Liver (tissue), 9 donors: ENCODE measurements around the gene CYP4Z1. TPM values are rescaled to one million over a fixed set of nuclear protein-coding genes. Genes with fewer than 3 reads are reported as not detected.
A peak's percentile ranks its signal among the peaks of the same experiment; 100 is the strongest.
"Not testable (repeated sequence)": the region's sequence is repeated elsewhere in the genome, so short reads cannot be mapped to it uniquely, and the experiment has no call there.

Source experiments
- DNase-seq: peaks from one replicate; pipeline ENCODE4 v3.0.0-alpha.2; 2017; ENCODE audit warnings: low spot score
- H3K27ac ChIP-seq, 2 donors: one replicate each; pipeline ENCODE4 v1.7.0; 2013; ENCODE audit warnings: inconsistent platforms in 2 of 2, low read length in 2 of 2, control low read depth in 1 of 2, low read depth in 1 of 2, mild to moderate bottlenecking in 1 of 2
- H3K27me3 ChIP-seq, 4 donors: one replicate each; pipeline versions ENCODE4 v1.6.1 to v1.7.0; 2013; ENCODE audit warnings: low read length in 3 of 4, inconsistent platforms in 1 of 4, mild to moderate bottlenecking in 1 of 4, moderate library complexity in 1 of 4; ENCODE audit not compliant: control insufficient read depth in 4 of 4, insufficient read depth in 4 of 4
- H3K36me3 ChIP-seq, 4 donors: one replicate each; pipeline versions ENCODE4 v1.6.1 to v1.7.0; 2013; ENCODE audit warnings: low read length in 3 of 4, mild to moderate bottlenecking in 3 of 4, low read depth in 1 of 4, moderate library complexity in 1 of 4; ENCODE audit not compliant: control insufficient read depth in 4 of 4, insufficient read depth in 3 of 4
- H3K4me1 ChIP-seq, 4 donors: one replicate each; pipeline versions ENCODE4 v1.6.1 to v1.7.0; 2013; ENCODE audit warnings: low read length in 3 of 4, mild to moderate bottlenecking in 3 of 4, moderate library complexity in 1 of 4; ENCODE audit not compliant: control insufficient read depth in 4 of 4, insufficient read depth in 4 of 4
- H3K4me3 ChIP-seq, 3 donors: one replicate each; pipeline versions ENCODE4 v1.6.1 to v1.7.0; 2013; ENCODE audit warnings: low read length in 3 of 3, control low read depth in 1 of 3, low read depth in 1 of 3, mild to moderate bottlenecking in 1 of 3
- H3K9ac ChIP-seq, 2 donors: one replicate each; pipeline ENCODE4 v1.7.0; 2013; ENCODE audit warnings: low read length in 2 of 2, mild to moderate bottlenecking in 2 of 2, moderate library complexity in 2 of 2, control low read depth in 1 of 2, low read depth in 1 of 2
- H3K9me3 ChIP-seq, 4 donors: one replicate each; pipeline versions ENCODE4 v1.6.1 to v1.7.0; 2013; ENCODE audit warnings: low read length in 3 of 4; ENCODE audit not compliant: control insufficient read depth in 4 of 4
- ATF3 ChIP-seq: IDR thresholded peaks from 2 replicates; pipeline ENCODE4 v1.6.1; 2016; ENCODE audit warnings: antibody characterized with exemption
- CTCF ChIP-seq: fragments of 150-350 bp; IDR thresholded peaks from 2 replicates; pipeline ENCODE4 v1.5.1; 2017; ENCODE audit warnings: improper control_type of control experiment, low read depth, low read length; ENCODE audit not compliant: missing input control
- EGR1 ChIP-seq, 2 donors: IDR thresholded peaks; 2 replicates each; pipeline ENCODE4 v1.6.1; 2016 to 2018; ENCODE audit warnings: antibody characterized with exemption in 2 of 2, low read depth in 2 of 2
- FOXA1 ChIP-seq: IDR thresholded peaks from 2 replicates; pipeline ENCODE4 v1.6.1; 2016; ENCODE audit warnings: antibody characterized with exemption
- FOXA2 ChIP-seq: IDR thresholded peaks from 2 replicates; pipeline ENCODE4 v1.6.1; 2016; ENCODE audit warnings: antibody characterized with exemption
- GABPA ChIP-seq, 2 donors: IDR thresholded peaks in 1 of 2; conservative IDR thresholded peaks in 1 of 2; 2 replicates each; pipeline ENCODE4 v1.6.1; 2016; ENCODE audit warnings: antibody characterized with exemption in 2 of 2, mild to moderate bottlenecking in 1 of 2, moderate library complexity in 1 of 2
- HNF4A ChIP-seq, 2 donors: conservative IDR thresholded peaks; 2 replicates each; pipeline ENCODE4 v1.6.1; 2016; ENCODE audit warnings: antibody characterized with exemption in 2 of 2, mild to moderate bottlenecking in 2 of 2
- HNF4G ChIP-seq: IDR thresholded peaks from 2 replicates; pipeline ENCODE4 v1.6.1; 2016; ENCODE audit warnings: antibody characterized with exemption
- JUND ChIP-seq, 2 donors: IDR thresholded peaks; 2 replicates each; pipeline ENCODE4 v1.6.1; 2016; ENCODE audit warnings: antibody characterized with exemption in 2 of 2
- MAX ChIP-seq: IDR thresholded peaks from 2 replicates; pipeline ENCODE4 v1.6.1; 2016; ENCODE audit warnings: antibody characterized with exemption
- NR2F2 ChIP-seq: IDR thresholded peaks from 2 replicates; pipeline ENCODE4 v1.6.1; 2016; ENCODE audit warnings: antibody characterized with exemption
- RAD21 ChIP-seq, 2 donors: IDR thresholded peaks; 2 replicates each; pipeline ENCODE4 v1.6.1; 2016; ENCODE audit warnings: antibody characterized with exemption in 2 of 2, mild to moderate bottlenecking in 2 of 2
- REST ChIP-seq: IDR thresholded peaks from 2 replicates; pipeline ENCODE4 v1.6.1; 2016; ENCODE audit warnings: antibody characterized with exemption, mild to moderate bottlenecking
- RXRA ChIP-seq, 2 donors: IDR thresholded peaks; 2 replicates each; pipeline ENCODE4 v1.6.1; 2017 to 2018; ENCODE audit warnings: antibody characterized with exemption in 2 of 2, mild to moderate bottlenecking in 1 of 2
- SP1 ChIP-seq: IDR thresholded peaks from 2 replicates; pipeline ENCODE4 v1.6.1; 2018; ENCODE audit warnings: antibody characterized with exemption, mild to moderate bottlenecking
- TAF1 ChIP-seq: conservative IDR thresholded peaks from 2 replicates; pipeline ENCODE4 v1.6.1; 2016; ENCODE audit warnings: antibody characterized with exemption, mild to moderate bottlenecking
- YY1 ChIP-seq: IDR thresholded peaks from 2 replicates; pipeline ENCODE4 v1.6.1; 2016; ENCODE audit warnings: antibody characterized with exemption, mild to moderate bottlenecking
- ZBTB33 ChIP-seq: IDR thresholded peaks from 2 replicates; pipeline ENCODE4 v1.6.1; 2016; ENCODE audit warnings: antibody characterized with exemption
- WGBS: extraction: QIAGEN DNeasy Blood & Tissue Kit; methylation state at CpG from one replicate; pipeline ENCODE4 v1.1.7; 2013; 5-methylcytosine and 5-hydroxymethylcytosine counted together
- polyA plus RNA-seq, 2 donors: library from polyadenylated mRNA; stranded (reverse) in 1 of 2; unstranded in 1 of 2; fragments of 200-250 nt in 1 of 2; fragments of >200 nt in 1 of 2; fragmentation: Nextera tagmentation in 1 of 2; extraction: Ambion mirVana in 1 of 2; gene quantifications; one replicate each; pipeline versions ENCODE4 v1.2.1 to v1.2.3, GENCODE V29; 2013 to 2015
- total RNA-seq, 2 donors: library from RNA; depleted of rRNA; stranded (reverse); fragments of >200 nt; gene quantifications; one replicate each; pipeline ENCODE4 v1.2.3, GENCODE V29; 2014
- donor health status: healthy.
- donor health status: healthy.
- donor health status: healthy.
- donor health status: healthy.
- donor health status: healthy.

The CYP4Z1 gene
- total and polyA plus RNA-seq, 4 donors, result 0.09 to 0.50 (median 0.20) TPM

GRCh38 chr1:47137925-47138615 is 71.0 kb downstream of the CYP4Z1 start:
- peak; percentile 53 for DNase-seq
- 35% methylated on average over 5 of the region's 5 CpGs for WGBS

GRCh38 chr1:47140358-47140757 is 73.3 kb downstream of the CYP4Z1 start:
- H3K27me3 ChIP-seq, H3K27ac ChIP-seq: not testable (repeated sequence)
- WGBS, result 71% methylated on average over 3 of the region's 3 CpGs

More at GRCh38 chr1:47137925-47138615, 71.0 kb downstream of the CYP4Z1 start:
- Histone ChIP-seq H3K4me3 (peak overlapping the region; percentile 41 to 83 (median 78)), H3K4me1 (peaks cover 0 to 43% (median 9%) of the 10 kb centered on the region in 4 donors), H3K9me3 (no peaks in the 10 kb centered on the region), H3K36me3 (peaks cover 0 to 13% (median 8%) of the 10 kb centered on the region in 4 donors), H3K27ac (peak overlapping the region; percentile 62 to 77), H3K27me3 (no peaks in the 10 kb centered on the region), H3K9ac (peak overlapping the region; percentile 60 to 77)
- TF ChIP-seq TAF1, result peak; percentile 19
- no peak for TF ChIP-seq NR2F2
- TF ChIP-seq RAD21 (IDR thresholded peaks at IDR 0.05), result peak; percentile 18 to 44
- TF ChIP-seq FOXA2, result peak; percentile 36
- TF ChIP-seq ATF3, result no peak
- no peak for TF ChIP-seq CTCF
- TF ChIP-seq SP1, result peak; percentile 68
- no peak for TF ChIP-seq ZBTB33
- peak; percentile 93 to 97 for TF ChIP-seq RXRA (IDR thresholded peaks at IDR 0.05)
- TF ChIP-seq EGR1 (IDR thresholded peaks at IDR 0.05; ENCODE audit: low read depth in 2 of 2), result peak; percentile 98
- peak; percentile 76 to 87 for TF ChIP-seq HNF4A (conservative IDR thresholded peaks at IDR 0.05)
- peak; percentile 36 for TF ChIP-seq HNF4G
- peak; percentile 61 for TF ChIP-seq REST
- peak in 1 of 2 donors; percentile 59 for TF ChIP-seq JUND (IDR thresholded peaks at IDR 0.05)
- TF ChIP-seq YY1, result peak; percentile 37
- TF ChIP-seq GABPA (IDR thresholded peaks at IDR 0.05 in 1 of 2, conservative IDR thresholded peaks at IDR 0.05 in 1 of 2), result peak in 1 of 2 donors; percentile 29
- TF ChIP-seq FOXA1, result no peak
- TF ChIP-seq MAX, result peak; percentile 55

More at GRCh38 chr1:47140358-47140757, 73.3 kb downstream of the CYP4Z1 start:
- DNase-seq, H3K9me3 ChIP-seq, H3K9ac ChIP-seq, H3K4me3 ChIP-seq: not testable (repeated sequence)
- Histone ChIP-seq H3K4me1 (peaks cover 0 to 43% (median 9%) of the 10 kb centered on the region in 4 donors), H3K36me3 (peaks cover 0 to 24% (median 14%) of the 10 kb centered on the region in 4 donors)
